Cardiac muscle cell (in vitro differentiated cells and primary cell): ENCODE results near the gene NDRG2. TPM values are rescaled to one million over a fixed set of nuclear protein-coding genes. Genes with fewer than 3 reads are reported as not detected.
A peak's percentile ranks its signal among the peaks of the same experiment; 100 is the strongest.

Experiments used
- DNase-seq, 2 donors: peaks; one replicate each; pipeline versions ENCODE4 v3.0.0 to v3.0.0-alpha.2; 2010 to 2017; ENCODE audit warnings: low read depth in 1 of 2, low spot score in 1 of 2
- H3K27ac ChIP-seq: fragments of 200-600 bp; sonication (generic); 2 replicates; pipeline ENCODE4 v1.5.1; 2016
- H3K27me3 ChIP-seq: fragments of 200-600 bp; sonication (generic); 2 replicates; pipeline ENCODE4 v1.6.0; 2016; ENCODE audit warnings: control low read depth
- H3K36me3 ChIP-seq: fragments of 200-600 bp; sonication (generic); 2 replicates; pipeline ENCODE4 v1.5.1; 2016; ENCODE audit warnings: control low read depth
- H3K4me1 ChIP-seq: fragments of 200-600 bp; sonication (generic); 2 replicates; pipeline ENCODE4 v1.8.1; 2017; ENCODE audit warnings: low read depth, mild to moderate bottlenecking, mixed run types
- H3K4me3 ChIP-seq: fragments of 200-600 bp; sonication (generic); 2 replicates; pipeline ENCODE4 v1.5.1; 2016; ENCODE audit warnings: mild to moderate bottlenecking
- H3K9me3 ChIP-seq: fragments of 200-600 bp; sonication (generic); 2 replicates; pipeline ENCODE4 v1.5.1; 2017; ENCODE audit warnings: low read depth, mild to moderate bottlenecking, control low read depth
- CTCF ChIP-seq: IDR thresholded peaks from 2 replicates; pipeline ENCODE4 v1.5.1; 2012; ENCODE audit warnings: low read depth, mild to moderate bottlenecking, low read length
- polyA plus RNA-seq: library from polyadenylated mRNA; unstranded; fragments of >200 nt; fragmentation: Nextera tagmentation; extraction: Ambion mirVana; gene quantifications from 2 replicates; pipeline ENCODE4 v1.2.1, GENCODE V29; 2016
- total RNA-seq: library from RNA; depleted of rRNA; stranded (reverse); fragments of >200 nt; gene quantifications from 2 replicates; pipeline ENCODE4 v1.2.3, GENCODE V29; 2016

NDRG2 gene
- total and polyA plus RNA-seq, 2 experiments from 2014 or later = 218 to 423 TPM

DNA sequence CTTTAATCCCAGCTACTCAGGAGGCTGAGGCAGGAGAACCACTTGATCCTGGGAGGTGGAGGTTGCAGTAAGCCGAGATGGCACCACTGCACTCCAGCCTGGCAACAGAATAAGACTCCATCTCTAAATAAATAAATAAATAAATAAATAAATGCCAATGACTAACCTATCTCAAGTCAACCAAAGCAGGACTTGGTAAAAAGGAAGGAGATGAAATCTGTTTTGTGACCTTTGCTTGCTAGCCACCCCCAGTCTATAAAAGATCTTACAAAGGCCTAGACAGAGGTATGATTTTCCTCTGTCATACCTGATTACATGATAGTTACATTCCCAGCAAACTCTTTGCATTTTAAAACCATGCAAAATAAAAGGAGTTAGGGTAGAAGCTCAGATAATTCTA, 48.6 kb downstream of the NDRG2 start:
- Histone ChIP-seq H3K4me3 (no peak overlapping the region), H3K27ac (no peak overlapping the region), H3K27me3 (no peaks in the 10 kb centered on the region), H3K36me3 (no peaks in the 10 kb centered on the region), H3K9me3 (no peaks in the 10 kb centered on the region), H3K4me1 (peaks cover 3% of the 10 kb centered on the region)
- DNase-seq = no peak
- TF ChIP-seq CTCF = no peak

DNA sequence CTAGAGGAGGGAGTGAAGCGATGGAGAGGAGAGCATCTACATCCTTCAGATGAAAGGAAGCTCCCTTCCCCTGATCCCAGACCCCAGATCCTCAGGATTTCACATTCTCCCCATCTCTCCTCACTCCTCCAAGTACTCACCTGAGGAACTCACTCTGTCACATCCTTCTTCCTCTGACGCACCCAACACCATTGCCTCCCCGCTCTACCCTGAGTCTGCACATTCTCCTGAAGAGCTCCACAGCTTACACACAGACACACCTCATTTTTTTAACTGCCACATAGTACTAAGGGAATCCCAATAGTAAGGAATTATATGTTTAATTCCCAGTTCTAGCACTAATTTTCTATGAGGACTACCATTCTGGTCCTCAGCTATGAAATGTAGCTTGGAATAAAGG, 51.4 kb downstream of the NDRG2 start:
- Histone ChIP-seq H3K27ac (no peak overlapping the region), H3K36me3 (no peaks in the 10 kb centered on the region), H3K4me1 (peaks cover 3% of the 10 kb centered on the region), H3K9me3 (no peaks in the 10 kb centered on the region), H3K27me3 (no peaks in the 10 kb centered on the region), H3K4me3 (no peak overlapping the region)
- DNase-seq = no peak
- no peak for TF ChIP-seq CTCF

- H3K27ac ChIP-seq = peak overlapping the region; percentile 82
- no peaks in the 10 kb centered on the region for H3K9me3 ChIP-seq
- DNase-seq = no peak
- TF ChIP-seq CTCF = no peak
- no peaks in the 10 kb centered on the region for H3K36me3 ChIP-seq
- H3K27me3 ChIP-seq = peaks cover 6% of the 10 kb centered on the region
- H3K4me3 ChIP-seq = no peak overlapping the region
- H3K4me1 ChIP-seq = peaks cover 3% of the 10 kb centered on the region
These were observed 53.2 kb downstream of the NDRG2 start for GRCh38 chr14:20971705-20972021.

DNA sequence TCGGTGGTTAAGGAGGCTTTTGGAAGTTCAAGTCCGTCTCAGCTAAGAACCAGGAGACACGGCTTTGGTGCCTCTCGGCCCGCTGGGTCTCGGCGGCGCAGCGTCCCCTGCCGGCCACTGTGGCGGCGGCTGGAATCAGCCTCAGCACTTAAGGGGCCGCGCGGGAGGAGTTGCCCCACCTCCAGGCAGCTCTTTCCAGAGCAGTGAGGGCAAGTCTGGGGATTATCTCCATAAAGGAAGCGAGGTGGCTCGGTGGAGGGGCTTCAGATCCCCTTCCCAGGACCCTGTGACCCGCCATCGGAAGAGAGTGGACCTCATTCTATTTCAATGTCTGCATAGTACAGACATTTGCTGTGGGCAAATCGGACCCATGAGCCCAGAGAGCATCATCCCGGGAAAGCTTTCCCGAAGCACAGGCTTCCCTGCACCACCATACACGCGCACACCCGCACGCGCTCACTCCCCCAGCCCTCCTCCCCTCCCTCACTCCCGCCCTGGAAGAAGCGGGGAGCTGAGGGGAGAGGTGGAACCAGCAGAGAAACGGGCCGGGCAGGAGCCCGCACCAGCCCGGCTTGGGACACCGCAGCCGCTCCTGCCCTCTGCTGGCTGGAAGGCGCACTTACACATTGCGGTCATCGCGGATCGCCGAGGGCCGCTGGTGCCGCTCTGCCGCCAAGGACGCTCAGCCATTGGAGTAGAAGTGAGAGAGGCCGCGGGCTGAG, 53.7 kb downstream of the NDRG2 start:
- peak; percentile 98 for TF ChIP-seq CTCF
- DNase-seq = peak; percentile 93
- no peaks in the 10 kb centered on the region for H3K36me3 ChIP-seq
- H3K9me3 ChIP-seq = no peaks in the 10 kb centered on the region
- peaks cover 3% of the 10 kb centered on the region for H3K4me1 ChIP-seq
- peak overlapping the region; percentile 82 for H3K27ac ChIP-seq
- H3K27me3 ChIP-seq = peaks cover 6% of the 10 kb centered on the region
- peak overlapping the region; percentile 56 for H3K4me3 ChIP-seq

DNA sequence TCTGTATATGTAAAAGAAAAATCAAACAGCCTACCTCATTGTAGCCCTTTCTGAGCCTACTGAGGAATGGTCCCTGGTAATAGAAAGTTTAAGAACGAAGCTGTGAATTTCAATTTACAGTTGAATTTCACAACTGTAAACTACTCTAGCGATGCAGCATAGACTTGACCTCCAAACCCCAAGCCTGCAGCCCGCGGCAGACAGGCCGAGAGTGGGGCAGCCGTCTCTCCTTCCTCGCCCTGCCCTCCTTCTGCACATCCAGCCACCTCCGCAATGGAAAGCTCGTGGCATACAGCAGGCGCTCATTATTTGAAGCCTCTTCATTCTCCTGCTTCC, 54.2 kb downstream of the NDRG2 start:
- Histone ChIP-seq H3K27me3 (peaks cover 6% of the 10 kb centered on the region), H3K4me1 (peaks cover 3% of the 10 kb centered on the region), H3K9me3 (no peaks in the 10 kb centered on the region), H3K27ac (peak overlapping the region; percentile 82), H3K4me3 (peak overlapping the region; percentile 56), H3K36me3 (no peaks in the 10 kb centered on the region)
- no peak for DNase-seq
- TF ChIP-seq CTCF = no peak
